Left ventricle myocardium inferior (tissue), 1 donor: Measurements from ENCODE around the gene EPB41L4A. TPM values are rescaled to one million over a fixed set of nuclear protein-coding genes. Genes with fewer than 3 reads are reported as not detected.
"Not testable (repeated sequence)": the region's sequence is repeated elsewhere in the genome, so short reads cannot be mapped to it uniquely, and the experiment has no call there.

ENCODE experiments used
- DNase-seq: peaks from one replicate; pipeline ENCODE4 v3.0.0-alpha.2; 2020
- H3K27ac ChIP-seq: fragments of 200-600 bp; replicated peaks from 2 replicates; pipeline ENCODE4 v1.8.0; 2021
- H3K27me3 ChIP-seq: fragments of 200-600 bp; 2 replicates; pipeline ENCODE4 v1.8.0; 2021; ENCODE audit warnings: low read depth
- H3K36me3 ChIP-seq: fragments of 200-600 bp; 2 replicates; pipeline ENCODE4 v1.8.0; 2021
- H3K4me1 ChIP-seq: fragments of 200-600 bp; 2 replicates; pipeline ENCODE4 v1.8.0; 2021
- H3K4me3 ChIP-seq: fragments of 200-600 bp; 2 replicates; pipeline ENCODE4 v1.8.0; 2021; ENCODE audit warnings: mild to moderate bottlenecking, moderate library complexity
- H3K9me3 ChIP-seq: fragments of 200-600 bp; replicated peaks from 2 replicates; pipeline ENCODE4 v1.8.0; 2021
- intact Hi-C: fragments of 100-400 bp; cut with micrococcal nuclease; formaldehyde crosslinking; loops from one replicate; pipeline ENCODE4 v1.11.0; 2022
- total RNA-seq: library from RNA; stranded (reverse); fragmentation: NEBNext Ultra II Directional; extraction: Animal tissue kit (Norgen Biotek cat#: 25700); gene quantifications from one replicate; pipeline ENCODE4 v1.2.1, GENCODE V29; 2021
- TF ChIP-seq, protein P1 (sequence below): fragments of 200-600 bp; IDR thresholded peaks from 2 replicates; pipeline ENCODE4 v1.8.0; 2021; ENCODE audit warnings: antibody characterized with exemption, mild to moderate bottlenecking, borderline replicate concordance
- donor health status: DM: no; HTN: yes; CAD: no; lungs with severe emphysema.

EPB41L4A gene
- total RNA-seq, 1 donor from 2014 or later, result 17.8 TPM

DNA sequence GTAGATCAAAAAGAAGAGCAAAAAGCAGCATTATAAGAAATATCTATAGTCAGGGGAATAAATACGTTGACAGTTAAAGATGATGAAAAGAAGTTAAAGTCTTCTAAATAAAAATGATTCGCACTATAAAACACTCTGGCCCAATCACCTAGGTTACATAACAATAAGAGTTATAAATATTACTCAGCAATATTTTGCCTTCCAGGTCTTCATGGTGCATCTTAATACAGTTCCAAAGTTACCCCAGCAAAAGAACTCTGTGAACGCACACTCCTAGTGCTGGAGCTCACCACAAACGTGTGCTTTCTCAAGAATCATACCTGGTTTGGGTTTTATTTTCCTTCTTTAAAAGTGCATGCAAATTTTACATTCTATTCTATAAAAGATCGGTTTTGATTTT lies 44.7 kb downstream of the EPB41L4A start:
- TF ChIP-seq, protein P1, sequence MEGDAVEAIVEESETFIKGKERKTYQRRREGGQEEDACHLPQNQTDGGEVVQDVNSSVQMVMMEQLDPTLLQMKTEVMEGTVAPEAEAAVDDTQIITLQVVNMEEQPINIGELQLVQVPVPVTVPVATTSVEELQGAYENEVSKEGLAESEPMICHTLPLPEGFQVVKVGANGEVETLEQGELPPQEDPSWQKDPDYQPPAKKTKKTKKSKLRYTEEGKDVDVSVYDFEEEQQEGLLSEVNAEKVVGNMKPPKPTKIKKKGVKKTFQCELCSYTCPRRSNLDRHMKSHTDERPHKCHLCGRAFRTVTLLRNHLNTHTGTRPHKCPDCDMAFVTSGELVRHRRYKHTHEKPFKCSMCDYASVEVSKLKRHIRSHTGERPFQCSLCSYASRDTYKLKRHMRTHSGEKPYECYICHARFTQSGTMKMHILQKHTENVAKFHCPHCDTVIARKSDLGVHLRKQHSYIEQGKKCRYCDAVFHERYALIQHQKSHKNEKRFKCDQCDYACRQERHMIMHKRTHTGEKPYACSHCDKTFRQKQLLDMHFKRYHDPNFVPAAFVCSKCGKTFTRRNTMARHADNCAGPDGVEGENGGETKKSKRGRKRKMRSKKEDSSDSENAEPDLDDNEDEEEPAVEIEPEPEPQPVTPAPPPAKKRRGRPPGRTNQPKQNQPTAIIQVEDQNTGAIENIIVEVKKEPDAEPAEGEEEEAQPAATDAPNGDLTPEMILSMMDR, result no peak
- peaks cover 83% of the 10 kb centered on the region for H3K4me1 ChIP-seq
- no peak overlapping the region for H3K27ac ChIP-seq
- no peak for DNase-seq
- H3K27me3 ChIP-seq, result no peaks in the 10 kb centered on the region
- no peaks in the 10 kb centered on the region for H3K36me3 ChIP-seq
- no peaks in the 10 kb centered on the region for H3K9me3 ChIP-seq
- intact Hi-C loops, result no loop called here
- no peak overlapping the region for H3K4me3 ChIP-seq

DNA sequence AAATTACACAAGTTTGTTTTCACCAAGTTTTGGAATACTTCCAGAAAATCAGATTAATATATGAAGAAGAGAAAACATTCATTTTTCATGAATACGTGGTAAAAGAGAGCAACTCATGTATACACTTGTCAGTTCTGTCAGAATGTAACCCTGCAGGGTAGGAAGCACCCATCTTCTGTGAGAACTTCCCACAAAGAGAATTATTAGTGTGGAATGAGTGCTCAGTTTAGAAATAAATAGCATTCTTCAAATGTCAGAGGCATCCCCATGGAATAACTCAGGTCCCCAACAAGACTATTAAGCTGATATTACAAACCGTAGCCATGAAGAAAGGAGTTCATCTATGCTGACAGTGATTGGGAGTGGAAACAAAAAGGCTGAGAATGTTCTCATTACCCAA lies 45.2 kb downstream of the EPB41L4A start:
- Histone ChIP-seq H3K27me3 (no peaks in the 10 kb centered on the region), H3K4me1 (peaks cover 83% of the 10 kb centered on the region), H3K4me3 (no peak overlapping the region), H3K36me3 (no peaks in the 10 kb centered on the region), H3K9me3 (no peaks in the 10 kb centered on the region), H3K27ac (no peak overlapping the region)
- no peak for DNase-seq
- TF ChIP-seq, protein P1, result no peak
- intact Hi-C loops, result no loop called here

DNA sequence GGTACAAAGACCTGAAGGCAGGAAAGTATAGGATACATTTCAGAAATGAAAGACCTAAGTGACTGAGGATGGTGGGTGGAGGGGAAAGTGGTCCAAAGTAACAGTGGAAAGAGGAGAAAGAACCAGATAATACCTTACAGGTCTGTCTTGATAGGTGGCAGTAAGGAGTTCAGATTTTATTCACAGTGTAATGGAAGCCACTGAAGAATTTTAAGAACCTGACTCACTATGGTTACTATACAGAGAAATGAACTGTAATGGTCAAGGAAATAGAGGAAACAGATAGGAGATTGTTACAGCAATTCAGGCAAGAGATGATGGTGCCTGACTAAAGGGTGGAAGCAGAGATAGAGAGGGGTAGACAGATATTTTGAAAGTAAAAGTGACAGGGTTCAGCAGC lies 46.5 kb downstream of the EPB41L4A start:
- Histone ChIP-seq H3K27me3 (no peaks in the 10 kb centered on the region), H3K4me3 (no peak overlapping the region), H3K4me1 (peaks cover 84% of the 10 kb centered on the region), H3K9me3 (no peaks in the 10 kb centered on the region), H3K27ac (no peak overlapping the region), H3K36me3 (no peaks in the 10 kb centered on the region)
- TF ChIP-seq, protein P1, result no peak
- intact Hi-C loops, result no loop called here
- no peak for DNase-seq

DNA sequence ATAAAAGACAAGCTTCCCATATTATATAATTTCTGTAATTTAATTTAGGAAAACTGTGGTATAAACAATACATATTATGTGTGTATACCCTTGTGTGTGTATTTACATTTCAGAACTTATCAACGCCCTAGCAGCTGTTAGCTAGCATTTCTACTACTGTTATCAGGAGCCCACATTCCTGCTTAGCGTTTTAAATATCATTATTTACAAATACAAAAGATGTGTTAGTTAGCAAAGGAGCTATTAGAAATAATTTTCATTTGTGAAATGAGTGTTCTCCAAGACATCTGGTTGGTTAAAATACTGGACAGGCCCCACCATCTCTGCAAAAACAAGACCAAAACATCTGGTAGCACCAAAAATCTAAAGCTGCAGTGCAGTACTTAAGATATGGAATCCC lies 48.0 kb downstream of the EPB41L4A start:
- TF ChIP-seq, protein P1, result no peak
- H3K27ac ChIP-seq, result no peak overlapping the region
- no peaks in the 10 kb centered on the region for H3K36me3 ChIP-seq
- intact Hi-C loops, result no loop called here
- DNase-seq, result no peak
- H3K27me3 ChIP-seq, result no peaks in the 10 kb centered on the region
- H3K9me3 ChIP-seq, result no peaks in the 10 kb centered on the region
- no peak overlapping the region for H3K4me3 ChIP-seq
- H3K4me1 ChIP-seq, result peaks cover 93% of the 10 kb centered on the region

DNA sequence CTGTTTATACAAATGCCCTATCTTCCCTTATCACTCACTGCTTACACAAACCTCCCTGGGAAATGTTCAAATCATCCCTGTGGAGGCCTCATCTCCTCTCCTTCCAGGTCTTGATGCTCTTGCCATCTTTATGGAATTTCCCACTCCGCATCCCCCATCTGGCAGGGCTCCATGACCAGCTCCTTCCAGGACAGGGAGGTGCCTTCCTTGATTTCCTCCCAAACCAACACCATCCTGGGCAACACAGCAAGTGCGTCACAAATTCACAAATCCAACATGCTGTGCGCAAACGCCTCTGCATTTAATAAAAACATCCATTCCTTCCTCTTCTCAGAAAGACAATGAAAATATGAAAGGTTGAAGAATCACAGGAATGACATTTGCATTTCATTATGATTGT lies 51.7 kb downstream of the EPB41L4A start:
- TF ChIP-seq, protein P1, result no peak
- DNase-seq, result no peak
- Histone ChIP-seq H3K27ac (peak overlapping the region; percentile 42), H3K9me3 (no peaks in the 10 kb centered on the region), H3K27me3 (no peaks in the 10 kb centered on the region), H3K4me3 (no peak overlapping the region), H3K4me1 (peaks cover 65% of the 10 kb centered on the region), H3K36me3 (no peaks in the 10 kb centered on the region)
- intact Hi-C loops, result no loop called here

DNA sequence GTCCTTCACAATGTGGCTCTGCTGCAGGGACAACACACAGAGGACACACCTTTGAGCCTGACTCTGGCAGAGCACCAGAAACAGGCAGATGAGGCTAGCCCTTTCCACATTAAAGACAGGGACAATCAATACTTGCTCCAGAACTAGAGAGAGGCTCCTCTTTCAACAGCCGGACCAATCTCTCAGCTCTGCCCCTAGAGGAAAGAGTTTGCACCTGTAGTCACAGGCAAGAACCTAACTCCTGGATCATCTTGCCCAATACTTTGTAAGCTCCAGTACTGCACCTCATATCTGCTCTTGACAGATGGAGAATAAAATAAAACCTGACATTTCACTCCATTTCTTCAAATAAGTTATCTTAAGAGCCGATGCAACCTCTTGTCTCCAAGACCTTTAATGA lies 52.1 kb downstream of the EPB41L4A start:
- H3K27ac ChIP-seq, result peak overlapping the region; percentile 42
- peaks cover 64% of the 10 kb centered on the region for H3K4me1 ChIP-seq
- intact Hi-C loops, result no loop called here

DNA sequence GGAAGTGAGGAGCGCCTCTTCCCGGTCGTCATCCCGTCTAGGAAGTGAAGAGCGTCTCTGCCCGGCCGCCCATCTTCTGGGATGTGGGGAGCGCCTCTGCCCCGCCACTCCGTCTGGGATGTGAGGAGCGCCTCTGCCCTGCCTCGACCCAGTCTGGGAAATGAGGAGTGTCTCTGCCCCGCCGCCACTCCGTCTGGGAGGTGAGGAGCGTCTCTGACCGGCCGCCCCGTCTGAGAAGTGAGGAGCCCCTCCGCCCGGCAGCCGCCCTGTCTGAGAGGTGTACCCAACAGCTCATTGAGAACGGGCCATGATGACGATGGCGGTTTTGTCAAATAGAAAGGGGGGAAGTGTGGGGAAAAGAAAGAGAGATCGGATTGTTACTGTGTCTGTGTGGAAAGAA lies 58.3 kb downstream of the EPB41L4A start:
- DNase-seq, H3K9me3 ChIP-seq, H3K27me3 ChIP-seq, intact Hi-C loops, H3K4me3 ChIP-seq, H3K36me3 ChIP-seq, H3K27ac ChIP-seq: not testable (repeated sequence)
- peaks cover 22% of the 10 kb centered on the region for H3K4me1 ChIP-seq

More for the DNA sequence above, 52.1 kb downstream of the EPB41L4A start:
- no peaks in the 10 kb centered on the region for H3K27me3 ChIP-seq
- H3K36me3 ChIP-seq, result no peaks in the 10 kb centered on the region
- TF ChIP-seq, protein P1, result peak; percentile 20
- DNase-seq, result no peak
- H3K4me3 ChIP-seq, result no peak overlapping the region
- H3K9me3 ChIP-seq, result no peaks in the 10 kb centered on the region
